Measurements from ENCODE around the gene CLEC1A. TPM values are rescaled to one million over a fixed set of nuclear protein-coding genes. Genes with fewer than 3 reads are reported as not detected.

The CLEC1A gene
- polyA plus RNA-seq, 1 donor from 2014 or later: not detected

GRCh38 chr12:10110256-10110844 lies 11.6 kb upstream of the CLEC1A start:
- no peaks in the 10 kb centered on the region for H3F3A ChIP-seq (ENCODE audit: insufficient read depth, low read length, poor library complexity, severe bottlenecking)
- H2AFZ ChIP-seq (ENCODE audit: low read depth, low read length): no peak overlapping the region
- H3K4me3 ChIP-seq (ENCODE audit: low read length): no peak overlapping the region
- H3K9me2 ChIP-seq (ENCODE audit: insufficient read depth, low read length): no peaks in the 10 kb centered on the region
- H3K27me3 ChIP-seq (ENCODE audit: insufficient read depth, low read depth, low read length): no peaks in the 10 kb centered on the region
- H3K79me2 ChIP-seq (replicated peaks; ENCODE audit: insufficient read depth, low read length): no peaks in the 10 kb centered on the region
- H3K9me3 ChIP-seq (ENCODE audit: low read length): no peaks in the 10 kb centered on the region
- H3K27ac ChIP-seq (ENCODE audit: low read length): no peak overlapping the region
- no peaks in the 10 kb centered on the region for H4K20me1 ChIP-seq (ENCODE audit: insufficient read depth)
- H3K4me2 ChIP-seq (ENCODE audit: low read length): no peak overlapping the region
- no peak overlapping the region for H3K9ac ChIP-seq (ENCODE audit: low read length)
- H3K36me3 ChIP-seq (ENCODE audit: insufficient read depth, low read length): no peaks in the 10 kb centered on the region
- no peak for TF ChIP-seq POLR2AphosphoS5 (IDR thresholded peaks at IDR 0.05)
- TF ChIP-seq TAF1 (IDR thresholded peaks at IDR 0.05; ENCODE audit: low read depth): no peak
- TF ChIP-seq EP300 (conservative IDR thresholded peaks at IDR 0.05; ENCODE audit: poor library complexity, severe bottlenecking): no peak
- TF ChIP-seq CTCF (IDR thresholded peaks at IDR 0.05; ENCODE audit: poor library complexity, severe bottlenecking): no peak
- TF ChIP-seq MXI1 (conservative IDR thresholded peaks at IDR 0.05; ENCODE audit: poor library complexity, severe bottlenecking): no peak
- no peak for TF ChIP-seq EZH2 (IDR thresholded peaks at IDR 0.05; ENCODE audit: borderline replicate concordance, insufficient read depth, low read length, poor library complexity, severe bottlenecking)
- TF ChIP-seq RAD21 (conservative IDR thresholded peaks at IDR 0.05): no peak
- no peak for TF ChIP-seq SMC3 (conservative IDR thresholded peaks at IDR 0.05; ENCODE audit: poor library complexity)
- no peak for TF ChIP-seq REST (IDR thresholded peaks at IDR 0.05; ENCODE audit: borderline replicate concordance)

GRCh38 chr12:10102322-10102721 lies 3.5 kb upstream of the CLEC1A start:
- Histone ChIP-seq H3K9me3 (ENCODE audit: low read length) (no peaks in the 10 kb centered on the region), H3K36me3 (ENCODE audit: insufficient read depth, low read length) (no peaks in the 10 kb centered on the region), H3K9me2 (ENCODE audit: insufficient read depth, low read length) (no peaks in the 10 kb centered on the region), H3K27ac (ENCODE audit: low read length) (no peak overlapping the region), H3K9ac (ENCODE audit: low read length) (no peak overlapping the region), H3K27me3 (ENCODE audit: insufficient read depth, low read depth, low read length) (no peaks in the 10 kb centered on the region), H3K4me3 (ENCODE audit: low read length) (no peak overlapping the region), H2AFZ (ENCODE audit: low read depth, low read length) (no peak overlapping the region), H4K20me1 (ENCODE audit: insufficient read depth) (no peaks in the 10 kb centered on the region), H3F3A (ENCODE audit: insufficient read depth, low read length, poor library complexity, severe bottlenecking) (no peaks in the 10 kb centered on the region), H3K4me2 (ENCODE audit: low read length) (no peak overlapping the region), H3K79me2 (replicated peaks; ENCODE audit: insufficient read depth, low read length) (no peaks in the 10 kb centered on the region)
- TF ChIP-seq EZH2 (IDR thresholded peaks at IDR 0.05; ENCODE audit: borderline replicate concordance, insufficient read depth, low read length, poor library complexity, severe bottlenecking) (no peak), EP300 (conservative IDR thresholded peaks at IDR 0.05; ENCODE audit: poor library complexity, severe bottlenecking) (no peak), POLR2AphosphoS5 (IDR thresholded peaks at IDR 0.05) (no peak), RAD21 (conservative IDR thresholded peaks at IDR 0.05) (no peak), TAF1 (IDR thresholded peaks at IDR 0.05; ENCODE audit: low read depth) (no peak), CTCF (IDR thresholded peaks at IDR 0.05; ENCODE audit: poor library complexity, severe bottlenecking) (no peak), REST (IDR thresholded peaks at IDR 0.05; ENCODE audit: borderline replicate concordance) (no peak), SMC3 (conservative IDR thresholded peaks at IDR 0.05; ENCODE audit: poor library complexity) (no peak), MXI1 (conservative IDR thresholded peaks at IDR 0.05; ENCODE audit: poor library complexity, severe bottlenecking) (no peak)
